Breast epithelium (tissue), 4 donors: ENCODE data around the gene SPOPL. TPM values are rescaled to one million over a fixed set of nuclear protein-coding genes. Genes with fewer than 3 reads are reported as not detected.
"Not testable (repeated sequence)": the region's sequence is repeated elsewhere in the genome, so short reads cannot be mapped to it uniquely, and the experiment has no call there.

ENCODE experiments used
- DNase-seq, 2 donors: peaks; one replicate each; pipeline ENCODE4 v3.0.0-alpha.2; 2019; ENCODE audit warnings: low spot score in 2 of 2
- H3K27ac ChIP-seq, 2 donors: fragments of 200-600 bp; sonication (generic) in 1 of 2; one replicate each; pipeline ENCODE4 v1.5.1; 2016 to 2019; ENCODE audit warnings: mild to moderate bottlenecking in 1 of 2
- H3K27me3 ChIP-seq, 2 donors: fragments of 200-600 bp; sonication (generic) in 1 of 2; one replicate each; pipeline versions ENCODE4 v1.5.1 to v1.6.0; 2017 to 2019; ENCODE audit warnings: control low read depth in 1 of 2, mild to moderate bottlenecking in 1 of 2
- H3K36me3 ChIP-seq: fragments of 200-600 bp; one replicate; pipeline ENCODE4 v1.5.1; 2019
- H3K4me1 ChIP-seq, 2 donors: fragments of 200-600 bp; sonication (generic); one replicate each; pipeline ENCODE4 v1.5.1; 2016 to 2019; ENCODE audit warnings: control low read depth in 1 of 2
- H3K4me3 ChIP-seq, 3 donors: fragments of 200-600 bp; sonication (generic); 1 replicate in 2 of 3; 2 replicates in 1 of 3; pipeline ENCODE4 v1.5.1; 2016 to 2019; ENCODE audit warnings: mild to moderate bottlenecking in 3 of 3, moderate library complexity in 2 of 3
- H3K9me3 ChIP-seq, 2 donors: fragments of 200-600 bp; sonication (generic) in 1 of 2; one replicate each; pipeline ENCODE4 v1.5.1; 2016 to 2019; ENCODE audit warnings: control low read depth in 1 of 2
- POLR2A ChIP-seq: fragments of 450-650 bp; IDR thresholded peaks from one replicate; pipeline ENCODE4 v1.6.1; 2016; ENCODE audit warnings: antibody characterized with exemption, mild to moderate bottlenecking, moderate library complexity
- POLR2AphosphoS5 ChIP-seq, 3 donors: sonication (generic); formaldehyde crosslinking; IDR thresholded peaks; one replicate each; pipeline ENCODE4 v1.6.1; 2017; ENCODE audit warnings: antibody characterized with exemption in 3 of 3
- intact Hi-C: fragments of 100-400 bp; cut with DNase I; formaldehyde crosslinking; loops from one replicate; pipeline ENCODE4 v1.15.1; 2023; ENCODE audit warnings: low total_unique reads
- total RNA-seq, 3 donors: library from RNA; depleted of rRNA; stranded (reverse); fragments of >200 nt; gene quantifications; one replicate each; pipeline ENCODE4 v1.1.0, GENCODE V29; 2016
- TF ChIP-seq, protein P1 (sequence below), 3 donors: fragments of 450-650 bp; IDR thresholded peaks; one replicate each; pipeline ENCODE4 v1.5.1; 2016 to 2017; ENCODE audit warnings: antibody characterized with exemption in 3 of 3, mild to moderate bottlenecking in 3 of 3, moderate library complexity in 3 of 3

SPOPL gene
- total RNA-seq, 3 donors from 2014 or later, result 25.3 to 71.4 (median 49.2) TPM

DNA sequence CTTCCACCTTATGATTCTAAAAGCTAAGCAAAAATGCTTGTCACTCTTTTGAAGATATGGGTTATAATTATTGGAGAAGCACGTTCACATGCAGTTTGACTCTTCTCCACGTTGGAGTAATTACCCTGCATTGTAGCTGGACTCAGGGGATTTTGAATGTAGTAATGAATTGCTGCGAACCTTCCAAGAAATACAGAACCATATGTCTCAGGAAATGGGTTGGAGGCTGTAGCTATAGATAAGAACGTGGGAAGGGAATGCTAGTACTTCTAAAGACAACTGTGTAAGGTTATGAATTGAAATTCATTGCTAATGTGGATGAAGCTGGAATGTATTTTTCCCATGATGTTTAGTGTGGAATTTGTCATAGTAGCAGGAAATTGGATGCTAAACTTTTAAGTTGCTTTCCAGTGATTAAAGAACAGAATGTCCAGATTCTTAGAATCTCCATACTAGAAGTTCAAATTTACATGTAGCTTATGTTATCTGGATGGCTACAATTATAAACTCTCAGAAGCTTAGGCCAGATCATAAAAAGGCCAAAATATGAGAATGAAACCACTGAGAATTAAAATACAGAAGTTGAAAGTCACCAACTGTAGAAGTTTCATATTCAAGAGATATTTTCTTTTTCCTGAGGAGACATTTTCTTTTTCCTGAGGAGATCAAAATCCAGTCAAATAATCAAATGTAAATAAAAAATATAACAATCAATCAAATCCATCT lies 27.3 kb upstream of the SPOPL start:
- intact Hi-C loops, result no loop called here
- no peak for TF ChIP-seq POLR2A
- H3K36me3 ChIP-seq, result no peaks in the 10 kb centered on the region
- no peaks in the 10 kb centered on the region for H3K9me3 ChIP-seq
- DNase-seq, result no peak
- no peaks in the 10 kb centered on the region for H3K4me1 ChIP-seq
- H3K4me3 ChIP-seq, result no peak overlapping the region
- no peaks in the 10 kb centered on the region for H3K27me3 ChIP-seq
- H3K27ac ChIP-seq, result no peak overlapping the region

DNA sequence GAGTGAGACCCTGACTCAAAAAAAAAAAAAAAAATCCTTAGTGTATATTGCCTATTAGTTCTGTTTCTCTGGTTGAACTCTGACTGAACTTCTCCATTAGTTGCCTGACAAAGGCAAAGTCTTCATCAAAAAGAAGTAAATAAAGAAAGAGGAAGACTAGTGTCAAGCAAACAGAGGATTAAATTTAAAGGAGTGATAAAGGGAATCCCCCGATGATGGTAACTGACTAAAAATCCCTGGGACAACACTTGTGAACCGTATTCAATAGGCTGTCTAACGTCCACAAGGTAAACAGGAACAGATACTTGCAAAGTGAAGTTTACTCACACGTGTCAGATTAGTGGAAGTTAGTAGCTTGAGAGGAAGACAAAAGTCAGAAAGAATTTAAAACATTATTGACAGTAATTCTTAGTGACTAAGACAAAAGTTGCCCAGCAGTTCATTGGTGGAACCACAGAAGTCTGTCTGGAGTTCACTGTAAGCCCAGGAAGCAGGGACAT lies 26.2 kb upstream of the SPOPL start:
- Histone ChIP-seq H3K4me3 (no peak overlapping the region), H3K36me3 (no peaks in the 10 kb centered on the region), H3K4me1 (no peaks in the 10 kb centered on the region), H3K27me3 (no peaks in the 10 kb centered on the region), H3K9me3 (no peaks in the 10 kb centered on the region), H3K27ac (no peak overlapping the region)
- TF ChIP-seq, protein P1, sequence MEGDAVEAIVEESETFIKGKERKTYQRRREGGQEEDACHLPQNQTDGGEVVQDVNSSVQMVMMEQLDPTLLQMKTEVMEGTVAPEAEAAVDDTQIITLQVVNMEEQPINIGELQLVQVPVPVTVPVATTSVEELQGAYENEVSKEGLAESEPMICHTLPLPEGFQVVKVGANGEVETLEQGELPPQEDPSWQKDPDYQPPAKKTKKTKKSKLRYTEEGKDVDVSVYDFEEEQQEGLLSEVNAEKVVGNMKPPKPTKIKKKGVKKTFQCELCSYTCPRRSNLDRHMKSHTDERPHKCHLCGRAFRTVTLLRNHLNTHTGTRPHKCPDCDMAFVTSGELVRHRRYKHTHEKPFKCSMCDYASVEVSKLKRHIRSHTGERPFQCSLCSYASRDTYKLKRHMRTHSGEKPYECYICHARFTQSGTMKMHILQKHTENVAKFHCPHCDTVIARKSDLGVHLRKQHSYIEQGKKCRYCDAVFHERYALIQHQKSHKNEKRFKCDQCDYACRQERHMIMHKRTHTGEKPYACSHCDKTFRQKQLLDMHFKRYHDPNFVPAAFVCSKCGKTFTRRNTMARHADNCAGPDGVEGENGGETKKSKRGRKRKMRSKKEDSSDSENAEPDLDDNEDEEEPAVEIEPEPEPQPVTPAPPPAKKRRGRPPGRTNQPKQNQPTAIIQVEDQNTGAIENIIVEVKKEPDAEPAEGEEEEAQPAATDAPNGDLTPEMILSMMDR (IDR thresholded peaks at IDR 0.05), result no peak
- no peak for TF ChIP-seq POLR2A
- no peak for TF ChIP-seq POLR2AphosphoS5 (IDR thresholded peaks at IDR 0.05)
- no peak for DNase-seq
- intact Hi-C loops, result no loop called here

DNA sequence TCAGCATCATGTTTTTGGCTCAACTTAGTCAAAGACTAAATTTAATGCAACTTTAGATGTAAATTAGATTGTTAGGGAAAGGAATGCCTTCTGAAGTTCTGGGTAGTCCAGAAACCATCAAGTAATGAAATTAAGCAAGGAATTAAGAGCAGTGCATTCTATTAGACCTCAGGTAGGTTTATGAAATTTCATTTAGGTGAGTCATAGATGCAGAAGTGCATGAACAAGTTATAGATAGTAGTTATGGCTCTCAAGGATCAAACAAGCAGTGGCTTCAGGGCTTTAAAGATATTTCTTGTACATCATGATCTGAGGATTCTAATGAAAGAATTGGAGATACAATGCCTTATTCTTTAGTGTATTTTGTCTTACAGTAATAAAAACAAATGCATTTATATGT lies 25.4 kb upstream of the SPOPL start:
- TF ChIP-seq POLR2AphosphoS5 (IDR thresholded peaks at IDR 0.05) (no peak), POLR2A (no peak)
- TF ChIP-seq, protein P1 (IDR thresholded peaks at IDR 0.05), result no peak
- Histone ChIP-seq H3K4me3 (no peak overlapping the region), H3K9me3 (no peaks in the 10 kb centered on the region), H3K27ac (no peak overlapping the region), H3K27me3 (no peaks in the 10 kb centered on the region), H3K36me3 (no peaks in the 10 kb centered on the region), H3K4me1 (no peaks in the 10 kb centered on the region)
- intact Hi-C loops, result no loop called here
- DNase-seq, result no peak

DNA sequence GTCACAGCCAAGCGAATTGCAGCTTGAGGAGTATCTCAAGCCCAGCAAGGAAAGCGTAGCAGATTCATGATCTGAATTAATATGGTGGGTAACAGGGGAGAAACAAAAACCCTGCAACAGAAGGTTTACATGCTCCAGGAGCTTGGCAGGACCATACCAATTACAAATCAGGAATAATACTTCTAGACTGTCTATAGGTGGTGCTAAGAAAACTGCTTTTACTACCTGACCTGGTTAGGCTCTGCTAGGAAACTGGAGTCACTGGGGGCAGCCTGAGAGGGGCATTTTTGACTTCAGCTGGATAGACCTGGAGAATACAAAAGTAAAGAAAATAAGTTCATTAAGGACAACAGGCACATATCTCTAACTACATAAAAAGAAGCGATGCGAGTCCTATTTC lies 24.6 kb upstream of the SPOPL start:
- Histone ChIP-seq H3K4me3 (no peak overlapping the region), H3K27ac (no peak overlapping the region), H3K9me3 (no peaks in the 10 kb centered on the region), H3K4me1 (no peaks in the 10 kb centered on the region), H3K27me3 (no peaks in the 10 kb centered on the region), H3K36me3 (no peaks in the 10 kb centered on the region)
- DNase-seq, result no peak
- intact Hi-C loops, result no loop called here
- TF ChIP-seq, protein P1 (IDR thresholded peaks at IDR 0.05), result no peak
- TF ChIP-seq POLR2A, result no peak
- TF ChIP-seq POLR2AphosphoS5 (IDR thresholded peaks at IDR 0.05), result no peak

DNA sequence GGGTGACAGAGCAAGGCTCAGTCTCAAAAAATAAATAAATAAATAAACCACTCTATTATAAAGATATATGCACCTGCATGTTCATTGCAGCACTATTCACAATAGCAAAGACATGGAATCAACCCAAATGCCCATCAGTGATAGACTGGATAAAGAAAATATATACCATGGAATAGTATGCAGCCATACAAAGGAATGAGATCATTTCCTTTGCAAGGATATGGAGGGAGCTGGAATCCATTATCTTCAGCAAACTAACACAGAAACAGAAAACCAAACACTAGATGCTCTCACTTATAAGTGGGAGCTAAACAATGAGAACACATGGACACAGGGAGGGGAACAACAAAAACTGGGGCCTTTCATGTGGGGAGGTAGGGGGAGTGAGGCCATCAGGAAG lies 18.8 kb upstream of the SPOPL start:
- H3K4me3 ChIP-seq, H3K27ac ChIP-seq, DNase-seq, H3K27me3 ChIP-seq, H3K4me1 ChIP-seq, H3K9me3 ChIP-seq, H3K36me3 ChIP-seq, intact Hi-C loops: not testable (repeated sequence)

DNA sequence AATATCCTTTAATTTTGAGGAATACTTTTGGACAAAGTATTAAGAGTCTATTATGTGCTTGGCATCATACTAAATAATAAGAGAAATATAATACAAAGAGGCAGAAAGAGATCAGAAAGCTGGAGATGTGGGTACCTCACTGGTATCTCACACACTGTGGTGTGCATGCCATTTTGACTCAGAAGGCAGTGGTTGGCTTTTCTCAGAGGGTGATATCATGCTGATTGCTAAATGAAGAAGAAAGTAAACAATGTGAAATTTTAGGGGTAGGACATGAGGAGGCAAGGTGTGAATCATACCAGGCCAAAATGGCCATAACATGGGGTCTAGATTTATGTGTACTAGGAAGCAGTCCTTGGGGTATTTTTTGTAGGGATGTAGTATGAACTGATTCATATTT lies 16.6 kb upstream of the SPOPL start:
- TF ChIP-seq, protein P1 (IDR thresholded peaks at IDR 0.05), result no peak
- TF ChIP-seq POLR2AphosphoS5 (IDR thresholded peaks at IDR 0.05), result no peak
- no peak for TF ChIP-seq POLR2A
- Histone ChIP-seq H3K9me3 (no peaks in the 10 kb centered on the region), H3K4me1 (no peaks in the 10 kb centered on the region), H3K27ac (no peak overlapping the region), H3K27me3 (no peaks in the 10 kb centered on the region), H3K4me3 (no peak overlapping the region), H3K36me3 (no peaks in the 10 kb centered on the region)
- intact Hi-C loops, result no loop called here
- DNase-seq, result no peak
